OCI-LY3 (cell line): Measurements from ENCODE around the gene PILRA.

Experiments used
- H2AFZ ChIP-seq: fragments of 200-600, 300-600 bp; shearing (Covaris generic); 2 replicates; pipeline ENCODE4 v1.6.0; 2014; ENCODE audit warnings: antibody characterized with exemption, low read depth, low read length
- H3K27ac ChIP-seq: fragments of 200-600, 300-600 bp; sonication (generic); 2 replicates; pipeline ENCODE4 v1.5.1; 2014; ENCODE audit warnings: mild to moderate bottlenecking, low read length, moderate library complexity, mixed read lengths
- H3K27me3 ChIP-seq: fragments of 200-600, 300-600 bp; sonication (generic); 2 replicates; pipeline ENCODE4 v1.6.1; 2014; ENCODE audit warnings: low read depth, low read length, mixed read lengths
- H3K36me3 ChIP-seq: fragments of 200-600, 300-600 bp; sonication (generic); replicated peaks from 2 replicates; pipeline ENCODE3; 2014; ENCODE audit warnings: low read depth, low read length, mixed read lengths
- H3K4me1 ChIP-seq: fragments of 300-600, 200-600 bp; sonication (generic); 2 replicates; pipeline ENCODE4 v1.6.1; 2014; ENCODE audit warnings: low read length, mixed read lengths
- H3K4me2 ChIP-seq: fragments of 200-600, 300-600 bp; sonication (generic); 2 replicates; pipeline ENCODE4 v1.6.1; 2014; ENCODE audit warnings: low read length, mixed read lengths
- H3K4me3 ChIP-seq: fragments of 300-600, 200-600 bp; sonication (generic); 2 replicates; pipeline ENCODE4 v1.5.1; 2014; ENCODE audit warnings: antibody characterized with exemption, mild to moderate bottlenecking, low read length, moderate library complexity
- H3K79me2 ChIP-seq: fragments of 300-600, 200-600 bp; shearing (Covaris generic); 2 replicates; pipeline ENCODE4 v1.6.1; 2014; ENCODE audit warnings: mild to moderate bottlenecking, low read length, mixed read lengths
- H3K9ac ChIP-seq: fragments of 300-600, 200-600 bp; shearing (Covaris generic); 2 replicates; pipeline ENCODE4 v1.6.0; 2014; ENCODE audit warnings: mild to moderate bottlenecking, low read length, moderate library complexity
- H3K9me3 ChIP-seq: fragments of 200-600, 300-600 bp; shearing (Covaris generic); 2 replicates; pipeline ENCODE4 v1.6.1; 2014; ENCODE audit warnings: low read length, mixed read lengths; ENCODE audit not compliant: insufficient read depth
- H4K20me1 ChIP-seq: fragments of 200-600, 300-600 bp; sonication (generic); 2 replicates; pipeline ENCODE4 v1.6.1; 2016; ENCODE audit warnings: low read length, mixed read lengths; ENCODE audit not compliant: insufficient read depth
- EZH2phosphoT487 ChIP-seq: fragments of 200-600 bp; shearing (Covaris generic); IDR thresholded peaks from 2 replicates; pipeline ENCODE4 v1.6.1; 2018; ENCODE audit warnings: antibody characterized with exemption, mixed run types, low read depth
- TF ChIP-seq, protein P1 (sequence below): fragments of 200-600, 300-600 bp; sonication (generic); IDR thresholded peaks from 2 replicates; pipeline ENCODE4 v1.5.1; 2014; ENCODE audit warnings: antibody characterized with exemption, low read length, low read depth

The PILRA gene

GRCh38 chr7:100432621-100433275 is 59.5 kb downstream of the PILRA start:
- Histone ChIP-seq H3K9ac (no peak overlapping the region), H3K4me2 (no peak overlapping the region; the same call in 1 of the 2 replicates), H3K27ac (no peak overlapping the region), H2AFZ (no peak overlapping the region), H3K79me2 (peaks cover 68% of the 10 kb centered on the region), H3K4me1 (peaks cover 50% of the 10 kb centered on the region), H3K4me3 (no peak overlapping the region), H4K20me1 (peaks cover 26% of the 10 kb centered on the region), H3K9me3 (no peaks in the 10 kb centered on the region), H3K27me3 (no peaks in the 10 kb centered on the region), H3K36me3 (peaks cover 42% of the 10 kb centered on the region)
- TF ChIP-seq, protein P1, sequence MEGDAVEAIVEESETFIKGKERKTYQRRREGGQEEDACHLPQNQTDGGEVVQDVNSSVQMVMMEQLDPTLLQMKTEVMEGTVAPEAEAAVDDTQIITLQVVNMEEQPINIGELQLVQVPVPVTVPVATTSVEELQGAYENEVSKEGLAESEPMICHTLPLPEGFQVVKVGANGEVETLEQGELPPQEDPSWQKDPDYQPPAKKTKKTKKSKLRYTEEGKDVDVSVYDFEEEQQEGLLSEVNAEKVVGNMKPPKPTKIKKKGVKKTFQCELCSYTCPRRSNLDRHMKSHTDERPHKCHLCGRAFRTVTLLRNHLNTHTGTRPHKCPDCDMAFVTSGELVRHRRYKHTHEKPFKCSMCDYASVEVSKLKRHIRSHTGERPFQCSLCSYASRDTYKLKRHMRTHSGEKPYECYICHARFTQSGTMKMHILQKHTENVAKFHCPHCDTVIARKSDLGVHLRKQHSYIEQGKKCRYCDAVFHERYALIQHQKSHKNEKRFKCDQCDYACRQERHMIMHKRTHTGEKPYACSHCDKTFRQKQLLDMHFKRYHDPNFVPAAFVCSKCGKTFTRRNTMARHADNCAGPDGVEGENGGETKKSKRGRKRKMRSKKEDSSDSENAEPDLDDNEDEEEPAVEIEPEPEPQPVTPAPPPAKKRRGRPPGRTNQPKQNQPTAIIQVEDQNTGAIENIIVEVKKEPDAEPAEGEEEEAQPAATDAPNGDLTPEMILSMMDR = no peak
- TF ChIP-seq EZH2phosphoT487 = no peak

DNA sequence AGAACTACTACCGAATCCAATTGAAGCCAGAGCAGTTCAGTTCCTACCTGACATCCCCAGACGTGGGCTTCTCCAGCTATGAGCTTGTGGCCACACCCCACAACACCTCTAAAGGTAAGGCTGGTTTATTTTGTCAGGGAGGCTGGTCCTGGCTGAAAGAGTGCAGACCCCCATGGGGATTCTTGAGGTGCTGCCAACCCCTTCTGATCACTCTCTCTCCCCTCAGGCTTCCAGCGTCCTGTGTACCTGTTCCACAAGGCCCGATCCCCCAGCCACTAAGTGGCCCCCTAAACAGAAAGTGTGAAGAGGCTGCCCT is 59.9 kb downstream of the PILRA start:
- no peak overlapping the region for H3K9ac ChIP-seq
- peaks cover 42% of the 10 kb centered on the region for H3K36me3 ChIP-seq
- H3K27ac ChIP-seq = no peak overlapping the region
- H3K4me2 ChIP-seq = no peak overlapping the region
- no peak overlapping the region for H3K4me3 ChIP-seq
- TF ChIP-seq, protein P1 = no peak
- TF ChIP-seq EZH2phosphoT487 = no peak
- H2AFZ ChIP-seq = no peak overlapping the region
- no peaks in the 10 kb centered on the region for H3K27me3 ChIP-seq
- H3K4me1 ChIP-seq = peaks cover 46% of the 10 kb centered on the region
- H3K79me2 ChIP-seq = peaks cover 68% of the 10 kb centered on the region
- no peaks in the 10 kb centered on the region for H3K9me3 ChIP-seq
- H4K20me1 ChIP-seq = peaks cover 26% of the 10 kb centered on the region

DNA sequence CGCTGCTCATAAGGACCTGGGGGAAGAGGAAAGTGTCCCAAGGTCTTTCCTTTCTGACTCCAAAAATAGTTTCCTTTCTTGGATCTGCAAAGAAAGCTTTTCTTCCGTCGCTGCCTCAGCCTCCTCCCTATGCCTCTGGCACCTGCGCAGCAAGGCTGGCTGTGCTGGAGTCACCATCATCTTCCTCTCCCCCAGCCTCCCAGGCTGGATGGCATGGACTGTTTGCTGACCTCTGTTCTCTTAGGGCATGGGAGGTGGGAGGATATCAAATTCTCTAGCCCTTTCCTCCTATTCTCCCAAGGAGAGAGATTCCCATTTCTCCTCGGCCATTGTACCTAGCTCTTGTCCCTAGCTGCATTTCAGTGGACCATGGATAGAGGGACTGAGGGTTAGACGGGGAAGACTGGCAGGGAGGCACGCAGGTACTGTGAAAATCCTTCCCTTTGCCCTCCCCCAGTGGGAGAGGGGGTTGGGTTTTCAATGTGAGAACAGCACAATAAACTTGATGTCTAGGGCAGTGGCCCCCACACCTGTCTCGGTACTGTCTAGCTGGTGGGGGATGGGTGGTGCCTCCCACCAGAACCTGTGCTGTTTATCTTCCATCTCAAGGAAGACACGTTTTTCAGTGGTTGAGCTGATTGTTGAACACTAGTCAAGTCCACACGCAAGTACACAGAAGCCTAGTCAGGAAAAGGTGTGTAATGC is 60.5 kb downstream of the PILRA start:
- Histone ChIP-seq H3K79me2 (peaks cover 68% of the 10 kb centered on the region), H3K36me3 (peaks cover 42% of the 10 kb centered on the region), H4K20me1 (peaks cover 26% of the 10 kb centered on the region), H3K27ac (peak overlapping the region; percentile 76), H2AFZ (no peak overlapping the region), H3K9me3 (no peaks in the 10 kb centered on the region), H3K9ac (no peak overlapping the region; the same call in 1 of the 2 replicates), H3K4me3 (no peak overlapping the region), H3K27me3 (no peaks in the 10 kb centered on the region), H3K4me1 (peaks cover 46% of the 10 kb centered on the region), H3K4me2 (peak overlapping the region; percentile 31)
- TF ChIP-seq EZH2phosphoT487 = no peak
- TF ChIP-seq, protein P1 = no peak

DNA sequence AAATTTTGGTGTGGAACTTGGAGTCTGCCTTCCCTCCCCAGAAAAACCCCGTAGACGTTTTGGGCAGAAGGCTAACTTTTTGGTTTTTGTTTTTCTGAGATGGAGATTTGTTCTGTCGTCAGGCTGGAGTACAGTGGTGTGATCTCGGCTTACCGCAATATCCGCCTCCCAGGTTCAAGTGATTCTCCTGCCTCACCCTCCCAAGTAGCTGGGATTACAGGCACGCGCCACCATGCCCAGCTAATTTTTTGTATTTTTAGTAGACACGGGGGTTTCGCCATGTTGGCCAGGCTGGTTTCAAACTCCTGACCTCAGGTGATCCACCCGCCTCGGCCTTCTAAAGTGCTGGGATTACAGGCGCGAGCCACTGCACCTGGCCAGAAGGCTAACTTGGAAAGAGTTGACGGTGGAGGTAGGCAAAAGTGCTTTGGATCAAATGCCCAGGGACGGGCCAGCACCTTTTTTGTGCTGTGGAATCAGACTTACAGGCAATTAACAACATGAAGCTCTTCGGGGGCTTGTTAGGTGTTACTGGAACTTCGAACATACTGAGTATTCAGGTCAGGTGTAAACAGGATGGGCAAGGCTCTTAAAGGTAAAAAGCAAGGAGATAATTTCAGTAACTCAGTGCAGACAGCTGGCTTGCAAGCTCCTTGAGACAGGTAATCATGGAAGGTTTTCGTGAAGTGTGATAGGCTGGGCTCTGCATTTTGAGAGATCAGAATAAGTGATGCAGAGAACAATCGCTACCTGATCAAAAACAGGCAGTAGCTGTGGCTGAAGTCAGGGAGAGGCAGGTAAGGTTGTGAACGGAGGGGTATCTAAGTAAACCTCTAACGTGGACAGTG is 61.2 kb downstream of the PILRA start:
- H3K27me3 ChIP-seq = no peaks in the 10 kb centered on the region
- H3K27ac ChIP-seq = peak overlapping the region; percentile 76
- peaks cover 26% of the 10 kb centered on the region for H4K20me1 ChIP-seq
- H3K79me2 ChIP-seq = peaks cover 65% of the 10 kb centered on the region
- peak overlapping the region; percentile 84 for H3K4me2 ChIP-seq
- no peaks in the 10 kb centered on the region for H3K9me3 ChIP-seq
- no peak overlapping the region for H2AFZ ChIP-seq
- peaks cover 42% of the 10 kb centered on the region for H3K36me3 ChIP-seq
- peak overlapping the region; percentile 86 for H3K4me3 ChIP-seq
- peak overlapping the region; percentile 86; the same call in 1 of the 2 replicates for H3K9ac ChIP-seq
- no peak for TF ChIP-seq EZH2phosphoT487
- TF ChIP-seq, protein P1 = no peak
- H3K4me1 ChIP-seq = peaks cover 46% of the 10 kb centered on the region
